Measurements from ENCODE around the gene OGFR. TPM values are rescaled to one million over a fixed set of nuclear protein-coding genes. Genes with fewer than 3 reads are reported as not detected.

OGFR gene
- polyA plus RNA-seq, 3 donors: 47.8 to 114 (median 79.3) TPM

- Histone ChIP-seq H3K4me3 (replicated peaks in 1 of 3; ENCODE audit: low read depth in 2 of 3, low read length in 3 of 3) (no peak overlapping the region), H3K9me3 (replicated peaks in 1 of 2; ENCODE audit: control insufficient read depth in 1 of 2, insufficient read depth in 1 of 2, low read length in 2 of 2) (no peaks in the 10 kb centered on the region), H3K4me2 (replicated peaks; ENCODE audit: extremely low read depth, low read length, poor library complexity, severe bottlenecking) (no peak overlapping the region), H3K9ac (ENCODE audit: insufficient read depth, low read length, poor library complexity, severe bottlenecking) (no peak overlapping the region), H3K4me1 (ENCODE audit: control insufficient read depth in 1 of 2, insufficient read depth in 2 of 2, low read length in 2 of 2) (peaks cover 19 to 25% of the 10 kb centered on the region in 2 donors), H3K79me2 (ENCODE audit: insufficient read depth, low read length) (no peaks in the 10 kb centered on the region), H2AFZ (ENCODE audit: insufficient read depth, low read depth, low read length, poor library complexity, severe bottlenecking) (no peak overlapping the region), H3K36me3 (replicated peaks in 1 of 2; ENCODE audit: control insufficient read depth in 1 of 2, insufficient read depth in 2 of 2, low read length in 2 of 2) (no peaks in the 10 kb centered on the region), H3K27ac (ENCODE audit: low read depth in 1 of 2, low read length in 2 of 2) (no peak overlapping the region), H3K27me3 (ENCODE audit: control insufficient read depth in 2 of 2, insufficient read depth in 2 of 2, low read length in 2 of 2) (no peaks in the 10 kb centered on the region), H4K20me1 (ENCODE audit: insufficient read depth, low read length) (no peaks in the 10 kb centered on the region)
- 93% methylated on average over 7 of the region's 16 CpGs for WGBS (ENCODE audit: insufficient coverage)
- Mint-ChIP-seq H3K9me3 (no peaks in the 10 kb centered on the region), H3K4me1 (peaks cover 27% of the 10 kb centered on the region), H3K27ac (peak overlapping the region in 2 of 7 donors; percentile 55 to 68), H3K27me3 (ENCODE audit: low read depth in 3 of 3) (peaks cover 3 to 16% (median 10%) of the 10 kb centered on the region in 3 donors), H3K36me3 (no peaks in the 10 kb centered on the region), H3K4me3 (no peak overlapping the region)
- TF ChIP-seq CTCF (IDR thresholded peaks at IDR 0.05): no peak
- DNase-seq: no peak
- intact Hi-C loops (cut with micrococcal nuclease): no loop called here
These were observed 35.1 kb upstream of the OGFR start for GRCh38 chr20:62769346-62770071.

GRCh38 chr20:62770111-62770910 is 34.3 kb upstream of the OGFR start:
- peaks cover 3 to 13% (median 9%) of the 10 kb centered on the region in 3 donors for H3K27me3 Mint-ChIP-seq (ENCODE audit: low read depth in 3 of 3)
- no peak for TF ChIP-seq CTCF (IDR thresholded peaks at IDR 0.05)
- H3K27ac Mint-ChIP-seq: no peak overlapping the region
- Histone ChIP-seq H3K4me2 (replicated peaks; ENCODE audit: extremely low read depth, low read length, poor library complexity, severe bottlenecking) (no peak overlapping the region), H3K27ac (ENCODE audit: low read depth in 1 of 2, low read length in 2 of 2) (no peak overlapping the region), H3K9me3 (replicated peaks in 1 of 2; ENCODE audit: control insufficient read depth in 1 of 2, insufficient read depth in 1 of 2, low read length in 2 of 2) (no peaks in the 10 kb centered on the region), H3K9ac (ENCODE audit: insufficient read depth, low read length, poor library complexity, severe bottlenecking) (no peak overlapping the region), H3K79me2 (ENCODE audit: insufficient read depth, low read length) (no peaks in the 10 kb centered on the region), H2AFZ (ENCODE audit: insufficient read depth, low read depth, low read length, poor library complexity, severe bottlenecking) (no peak overlapping the region), H4K20me1 (ENCODE audit: insufficient read depth, low read length) (no peaks in the 10 kb centered on the region), H3K36me3 (replicated peaks in 1 of 2; ENCODE audit: control insufficient read depth in 1 of 2, insufficient read depth in 2 of 2, low read length in 2 of 2) (no peaks in the 10 kb centered on the region), H3K4me1 (ENCODE audit: control insufficient read depth in 1 of 2, insufficient read depth in 2 of 2, low read length in 2 of 2) (peaks cover 27 to 33% of the 10 kb centered on the region in 2 donors), H3K27me3 (ENCODE audit: control insufficient read depth in 2 of 2, insufficient read depth in 2 of 2, low read length in 2 of 2) (no peaks in the 10 kb centered on the region), H3K4me3 (replicated peaks in 1 of 3; ENCODE audit: low read depth in 2 of 3, low read length in 3 of 3) (no peak overlapping the region)
- peaks cover 35% of the 10 kb centered on the region for H3K4me1 Mint-ChIP-seq
- no peak overlapping the region for H3K4me3 Mint-ChIP-seq
- DNase-seq: no peak
- intact Hi-C loops (cut with micrococcal nuclease): no loop called here
- 93% methylated on average over 13 of the region's 20 CpGs for WGBS (ENCODE audit: insufficient coverage)
- no peaks in the 10 kb centered on the region for H3K9me3 Mint-ChIP-seq
- H3K36me3 Mint-ChIP-seq: no peaks in the 10 kb centered on the region
